K562 (cell line): ENCODE results near the gene MFSD2B. TPM values are rescaled to one million over a fixed set of nuclear protein-coding genes. Genes with fewer than 3 reads are reported as not detected.

Experiments used
- ATAC-seq: fragments of 200-7000 bp; cut with Tn5 transposase; 3 replicates; pipeline ENCODE4 v1.9.1; 2020; ENCODE audit warnings: moderate library complexity
- BruUV-seq: library from RNA; stranded (reverse); fragments of 400-500 nt; replicated peaks from 2 replicates; lab custom pipeline; 2021; lab: Mats Ljungman, UMichigan
- CTCF ChIA-PET: fragments of 300-600 bp; formaldehyde crosslinking; extraction: SDS; loops from one replicate; lab custom pipeline; 2021; ENCODE audit warnings: low intra/inter-chr PET ratio; lab: Yijun Ruan, JAX
- POLR2A ChIA-PET: fragments of 300-600, 350-650 bp; sonication (Branson Sonifier 250); formaldehyde crosslinking; extraction: SDS; loops from one replicate; lab custom pipeline; 2021; ENCODE audit warnings: antibody characterized with exemption, inconsistent platforms; lab: Yijun Ruan, JAX
- DNase-seq, 4 experiments: peaks; one replicate each; pipeline versions ENCODE4 v3.0.0 to v3.0.0-alpha.2; 2011 to 2018; ENCODE audit warnings: low spot score in 3 of 4, mixed read lengths in 3 of 4; ENCODE audit errors: extremely low read depth in 1 of 4
- FAIRE-seq: peaks from 2 replicates; lab custom pipeline; 2011; peaks lifted over from hg19 to GRCh38; lab: Jason Lieb, UNC
- H2AFZ ChIP-seq: 2 replicates; pipeline ENCODE4 v1.6.0; 2011; ENCODE audit warnings: low read depth, low read length, control low read depth, inconsistent platforms
- H3K27ac ChIP-seq: fragments of 200-600 bp; 3 replicates; pipeline ENCODE4 v1.8.0; 2011; ENCODE audit warnings: low read depth, mild to moderate bottlenecking, control low read depth, inconsistent platforms, low read length, moderate library complexity, mixed read lengths; ENCODE audit errors: extremely low read depth
- H3K27me3 ChIP-seq, 2 experiments: fragments of 300-600 bp in 1 of 2; 2 replicates in 1 of 2; 3 replicates in 1 of 2; pipeline versions ENCODE4 v1.6.0 to v1.8.0; 2011; ENCODE audit warnings: inconsistent platforms in 2 of 2, low read length in 2 of 2, mild to moderate bottlenecking in 1 of 2, mixed read lengths in 1 of 2, moderate library complexity in 1 of 2; ENCODE audit not compliant: control insufficient read depth in 2 of 2, insufficient read depth in 2 of 2
- H3K36me3 ChIP-seq: fragments of 300-600 bp; 3 replicates; pipeline ENCODE4 v1.8.0; 2011; ENCODE audit warnings: mild to moderate bottlenecking, low read length, inconsistent platforms; ENCODE audit not compliant: control insufficient read depth, insufficient read depth
- H3K4me1 ChIP-seq, 2 experiments: fragments of 200-600 bp in 1 of 2; replicated peaks in 1 of 2; 2 replicates in 1 of 2; 3 replicates in 1 of 2; pipeline versions ENCODE4 v1.5.1 to v1.8.0; 2011; ENCODE audit warnings: inconsistent platforms in 2 of 2, low read length in 2 of 2, mild to moderate bottlenecking in 1 of 2, mixed read lengths in 1 of 2, moderate library complexity in 1 of 2; ENCODE audit not compliant: control insufficient read depth in 2 of 2, insufficient read depth in 2 of 2
- H3K4me2 ChIP-seq: 2 replicates; pipeline ENCODE4 v1.6.1; 2011; ENCODE audit warnings: low read length, control low read depth, inconsistent platforms, mixed read lengths; ENCODE audit not compliant: insufficient read depth
- H3K4me3 ChIP-seq: fragments of 200-600 bp; sonication (generic), shearing (Covaris generic); 2 replicates; pipeline ENCODE4 v1.5.1; 2016; ENCODE audit warnings: control low read depth, inconsistent platforms
- H3K79me2 ChIP-seq: fragments of 200-600 bp; 3 replicates; pipeline ENCODE4 v1.8.0; 2011; ENCODE audit warnings: low read length, inconsistent platforms; ENCODE audit not compliant: control insufficient read depth, insufficient read depth
- H3K9ac ChIP-seq, 2 experiments: 2 replicates each; pipeline versions ENCODE4 v1.6.0 to v1.6.1; 2011; ENCODE audit warnings: low read depth in 2 of 2, low read length in 2 of 2, control low read depth in 1 of 2, inconsistent platforms in 1 of 2, mild to moderate bottlenecking in 1 of 2, mixed read lengths in 1 of 2; ENCODE audit not compliant: insufficient read depth in 1 of 2
- H3K9me1 ChIP-seq: one replicate; pipeline ENCODE4 v1.6.0; 2011; ENCODE audit warnings: inconsistent platforms, mild to moderate bottlenecking, low read length, moderate library complexity; ENCODE audit not compliant: control insufficient read depth, insufficient read depth
- H3K9me3 ChIP-seq: replicated peaks from 2 replicates; pipeline ENCODE4 v1.5.1; 2011; ENCODE audit warnings: low read depth, low read length, inconsistent platforms; ENCODE audit not compliant: control insufficient read depth, insufficient read depth
- H4K20me1 ChIP-seq: replicated peaks from 2 replicates; pipeline ENCODE4 v1.6.1; 2011; ENCODE audit warnings: low read length, inconsistent platforms, mixed read lengths; ENCODE audit not compliant: control insufficient read depth, insufficient read depth
- CREM ChIP-seq: IDR thresholded peaks from 2 replicates; pipeline ENCODE4 v1.6.1; 2014; ENCODE audit warnings: antibody characterized with exemption, low read depth
- HDAC2 ChIP-seq: fragments of 450-650 bp; IDR thresholded peaks from 2 replicates; pipeline ENCODE4 v1.6.1; 2016; ENCODE audit warnings: mild to moderate bottlenecking
- HEY1 ChIP-seq: fragments of 250-450 bp; sonication (Bioruptor Pico); IDR thresholded peaks from 2 replicates; pipeline ENCODE4 v1.5.0; 2020; ENCODE audit warnings: mild to moderate bottlenecking, moderate library complexity, borderline replicate concordance
- KDM2B ChIP-seq: fragments of 250-450 bp; sonication (Bioruptor Pico); IDR thresholded peaks from 2 replicates; pipeline ENCODE4 v1.8.0; 2021; ENCODE audit warnings: mild to moderate bottlenecking, moderate library complexity
- MTA1 ChIP-seq: fragments of 450-650 bp; IDR thresholded peaks from 2 replicates; pipeline ENCODE4 v1.6.1; 2017; ENCODE audit warnings: borderline replicate concordance
- NFIC ChIP-seq: fragments of 450-650 bp; IDR thresholded peaks from 2 replicates; pipeline ENCODE4 v1.6.1; 2017; ENCODE audit warnings: mild to moderate bottlenecking, inconsistent platforms
- TAF1 ChIP-seq: IDR thresholded peaks from 2 replicates; pipeline ENCODE4 v1.6.1; 2011; ENCODE audit warnings: mild to moderate bottlenecking, low read length, moderate library complexity; ENCODE audit not compliant: insufficient read depth, control insufficient read depth, severe bottlenecking; ENCODE audit errors: extremely low read depth
- ZNF121 ChIP-seq: sonication (generic); formaldehyde crosslinking; conservative IDR thresholded peaks from 2 replicates; pipeline ENCODE4 v1.8.0; 2022; ENCODE audit warnings: missing genetic modification reagents
- ZNF24 ChIP-seq: fragments of 450-650 bp; IDR thresholded peaks from 2 replicates; pipeline ENCODE4 v1.6.1; 2016
- WGBS: fragments of 100-300 bp; shearing (Covaris generic); methylation state at CpG from one replicate; pipeline ENCODE4 v1.1.6; 2016; ENCODE audit warnings: low coverage, mixed read lengths; ENCODE audit not compliant: insufficient coverage; ENCODE audit errors: missing lambda C conversion rate; 5-methylcytosine and 5-hydroxymethylcytosine counted together
- in situ Hi-C: fragments of 300-500 bp; cut with MboI; formaldehyde crosslinking; loops from 4 replicates; pipeline ENCODE4 v1.15.0; 2018; ENCODE audit warnings: inconsistent platforms, mixed read lengths
- intact Hi-C: fragments of 100-400 bp; cut with micrococcal nuclease; formaldehyde crosslinking; loops from 2 replicates; pipeline ENCODE4 v1.14.2; 2022
- polyA plus RNA-seq, 8 experiments: library from polyadenylated mRNA; depleted of rRNA in 4 of 8; stranded (reverse) in 5 of 8; unstranded in 3 of 8; fragments of >200 nt; fragmentation: Nextera tagmentation in 2 of 8; fragmentation: Illumina TruSeq in 1 of 8; extraction: Ambion mirVana in 2 of 8; extraction: Trizol in 1 of 8; gene quantifications; 2 replicates each; pipeline versions ENCODE4 v1.2.1 to v1.2.3, GENCODE V29; 2011 to 2014; ENCODE audit warnings: inconsistent platforms in 1 of 8, missing spikeins in 1 of 8
- total RNA-seq, 7 experiments: library from RNA; depleted of rRNA in 6 of 7; stranded (reverse); fragments of >200 nt in 6 of 7; fragmentation: Illumina TruSeq in 2 of 7; extraction: Trizol in 2 of 7; gene quantifications; 2 replicates each; pipeline versions ENCODE4 v1.2.1 to v1.2.3, GENCODE V29; 2011 to 2021; ENCODE audit warnings: low replicate concordance in 1 of 7
- TF ChIP-seq, protein P1 (sequence below): sonication (generic); formaldehyde crosslinking; IDR thresholded peaks from 2 replicates; pipeline ENCODE4 v1.8.1; 2023; ENCODE audit warnings: mild to moderate bottlenecking, missing genetic modification reagents

Gene MFSD2B
- total and polyA plus RNA-seq, 9 of the 15 experiments (the other 6 are each of a cell fraction or from before 2014, with no cell fraction given), result 2.6 to 10.9 (median 6.8) TPM

DNA sequence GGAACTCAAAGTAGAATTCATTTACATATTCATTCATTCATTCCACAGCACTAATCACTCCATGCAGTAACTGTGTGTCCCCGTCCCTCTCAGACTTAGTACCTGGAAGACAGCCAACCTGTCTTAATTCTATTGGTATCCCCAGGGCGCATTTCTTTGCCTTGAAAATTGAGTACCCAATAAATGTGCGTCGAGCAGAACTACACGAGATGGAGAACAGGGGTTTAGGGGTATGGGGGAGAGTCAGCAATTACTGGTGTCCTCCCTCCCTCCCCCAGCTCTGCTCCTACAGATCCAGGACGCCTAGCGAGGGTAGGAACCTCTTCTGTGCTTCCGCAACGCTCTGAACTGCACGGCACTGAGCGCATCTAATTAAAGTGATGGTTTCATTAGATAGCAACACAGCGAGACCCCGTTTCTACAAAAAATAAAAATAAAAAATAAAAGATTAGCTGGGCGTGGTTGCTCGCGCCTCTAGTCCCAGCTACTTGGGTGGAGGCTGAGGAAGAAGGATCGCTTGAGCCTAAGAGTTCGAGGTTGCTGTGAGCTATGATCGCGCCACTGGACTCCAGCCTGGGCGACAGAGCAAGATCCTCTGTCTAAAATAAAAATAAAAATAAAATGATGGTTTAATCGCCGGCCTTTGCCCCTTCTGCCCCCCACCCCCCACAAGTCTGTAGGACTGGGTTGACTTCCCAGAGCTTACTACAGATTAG, 39.0 kb downstream of the MFSD2B start:
- 25% methylated on average over 23 of the region's 23 CpGs for WGBS
- intact Hi-C loops, result no loop called here
- Histone ChIP-seq H3K27me3 (peaks cover 10 to 11% of the 10 kb centered on the region in 2 experiments; a peak in 4 of 5 replicates), H4K20me1 (no peaks in the 10 kb centered on the region; the same call in 1 of the 2 replicates), H2AFZ (peak overlapping the region; percentile 69), H3K4me3 (peak overlapping the region; percentile 47), H3K27ac (no peak overlapping the region), H3K9ac (peak overlapping the region; percentile 27 to 81; a peak in 3 of 4 replicates), H3K79me2 (peaks cover 29% of the 10 kb centered on the region), H3K4me2 (peak overlapping the region; percentile 75), H3K4me1 (peaks cover 8 to 22% of the 10 kb centered on the region in 2 experiments; a peak in 4 of 5 replicates), H3K9me3 (no peaks in the 10 kb centered on the region), H3K9me1 (no peaks in the 10 kb centered on the region), H3K36me3 (peaks cover 3% of the 10 kb centered on the region; the same call in 1 of the 3 replicates)
- ATAC-seq (no peak), FAIRE-seq (peak; percentile 44), DNase-seq (peak in 2 of 4 experiments; percentile 21 to 50)
- ChIA-PET CTCF (interaction anchor here (0.6 kb wide), 1 partner anchor 103 kb away, joined by 4 read pairs; no protein-coding TSS in a partner anchor), POLR2A (interaction anchor here (0.6 to 1.8 kb wide), 5 partner anchors 12 to 530 kb away, joined by 3 to 5 read pairs (median 3); no protein-coding TSS in a partner anchor)
- in situ Hi-C loops, result no loop called here
- TF ChIP-seq MTA1, result no peak
- TF ChIP-seq TAF1, result no peak
- TF ChIP-seq HDAC2, result 0 out of 2 replicates have a peak, but pooled peaks have one; percentile 22
- peak; percentile 80 for TF ChIP-seq NFIC
- TF ChIP-seq HEY1 (CRISPR knock-in tag), result no peak
- 0 out of 2 replicates have a peak, but pooled peaks have one; percentile 4 for TF ChIP-seq CREM
- TF ChIP-seq ZNF121 (CRISPR knock-in tag), result peak; percentile 59
- TF ChIP-seq KDM2B (CRISPR knock-in tag), result no peak
- peak; percentile 61 for TF ChIP-seq ZNF24
- TF ChIP-seq, protein P1, sequence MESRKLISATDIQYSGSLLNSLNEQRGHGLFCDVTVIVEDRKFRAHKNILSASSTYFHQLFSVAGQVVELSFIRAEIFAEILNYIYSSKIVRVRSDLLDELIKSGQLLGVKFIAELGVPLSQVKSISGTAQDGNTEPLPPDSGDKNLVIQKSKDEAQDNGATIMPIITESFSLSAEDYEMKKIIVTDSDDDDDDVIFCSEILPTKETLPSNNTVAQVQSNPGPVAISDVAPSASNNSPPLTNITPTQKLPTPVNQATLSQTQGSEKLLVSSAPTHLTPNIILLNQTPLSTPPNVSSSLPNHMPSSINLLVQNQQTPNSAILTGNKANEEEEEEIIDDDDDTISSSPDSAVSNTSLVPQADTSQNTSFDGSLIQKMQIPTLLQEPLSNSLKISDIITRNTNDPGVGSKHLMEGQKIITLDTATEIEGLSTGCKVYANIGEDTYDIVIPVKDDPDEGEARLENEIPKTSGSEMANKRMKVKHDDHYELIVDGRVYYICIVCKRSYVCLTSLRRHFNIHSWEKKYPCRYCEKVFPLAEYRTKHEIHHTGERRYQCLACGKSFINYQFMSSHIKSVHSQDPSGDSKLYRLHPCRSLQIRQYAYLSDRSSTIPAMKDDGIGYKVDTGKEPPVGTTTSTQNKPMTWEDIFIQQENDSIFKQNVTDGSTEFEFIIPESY, result peak; percentile 90
- BruUV-seq, result no TSS peak
